ENCODE results near the gene PCDHGA10.

DNA sequence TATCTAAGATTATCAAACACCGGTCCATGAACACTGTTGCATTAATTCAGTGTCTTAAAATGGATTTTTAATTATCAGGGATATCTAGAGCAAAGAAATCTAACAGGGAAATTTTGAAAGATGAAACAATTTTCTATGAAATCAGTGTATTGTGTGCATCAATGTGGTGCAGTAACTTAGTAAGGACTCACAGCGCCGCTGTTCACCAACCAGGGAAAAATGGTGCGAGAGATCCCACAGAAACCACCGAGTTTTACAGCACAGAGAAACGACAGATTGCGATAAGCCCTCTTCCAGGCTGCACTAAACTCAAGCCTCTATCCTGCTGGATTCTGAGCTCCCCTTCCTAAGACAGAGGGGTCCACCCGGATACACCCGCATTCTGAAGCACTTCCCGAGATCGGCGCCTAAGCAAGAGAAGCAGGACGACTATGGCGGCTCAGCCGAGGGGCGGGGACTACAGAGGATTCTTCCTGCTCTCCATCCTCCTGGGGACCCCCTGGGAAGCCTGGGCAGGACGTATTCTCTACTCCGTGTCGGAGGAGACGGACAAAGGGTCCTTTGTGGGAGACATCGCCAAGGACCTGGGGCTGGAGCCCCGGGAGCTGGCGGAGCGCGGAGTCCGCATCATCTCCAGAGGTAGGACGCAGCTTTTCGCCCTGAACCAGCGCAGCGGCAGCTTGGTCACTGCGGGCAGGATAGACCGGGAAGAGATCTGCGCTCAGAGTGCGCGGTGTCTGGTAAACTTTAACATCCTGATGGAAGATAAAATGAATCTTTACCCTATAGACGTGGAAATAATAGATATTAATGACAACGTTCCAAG lies 30.1 kb upstream of the PCDHGA10 start, which contains the start of gene PCDHGA7:
- TF ChIP-seq, protein P1, sequence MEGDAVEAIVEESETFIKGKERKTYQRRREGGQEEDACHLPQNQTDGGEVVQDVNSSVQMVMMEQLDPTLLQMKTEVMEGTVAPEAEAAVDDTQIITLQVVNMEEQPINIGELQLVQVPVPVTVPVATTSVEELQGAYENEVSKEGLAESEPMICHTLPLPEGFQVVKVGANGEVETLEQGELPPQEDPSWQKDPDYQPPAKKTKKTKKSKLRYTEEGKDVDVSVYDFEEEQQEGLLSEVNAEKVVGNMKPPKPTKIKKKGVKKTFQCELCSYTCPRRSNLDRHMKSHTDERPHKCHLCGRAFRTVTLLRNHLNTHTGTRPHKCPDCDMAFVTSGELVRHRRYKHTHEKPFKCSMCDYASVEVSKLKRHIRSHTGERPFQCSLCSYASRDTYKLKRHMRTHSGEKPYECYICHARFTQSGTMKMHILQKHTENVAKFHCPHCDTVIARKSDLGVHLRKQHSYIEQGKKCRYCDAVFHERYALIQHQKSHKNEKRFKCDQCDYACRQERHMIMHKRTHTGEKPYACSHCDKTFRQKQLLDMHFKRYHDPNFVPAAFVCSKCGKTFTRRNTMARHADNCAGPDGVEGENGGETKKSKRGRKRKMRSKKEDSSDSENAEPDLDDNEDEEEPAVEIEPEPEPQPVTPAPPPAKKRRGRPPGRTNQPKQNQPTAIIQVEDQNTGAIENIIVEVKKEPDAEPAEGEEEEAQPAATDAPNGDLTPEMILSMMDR (IDR thresholded peaks at IDR 0.05), result no peak
- no peak for TF ChIP-seq POLR2A (IDR thresholded peaks at IDR 0.05)

Measured in upper lobe of left lung (tissue), 4 donors.